NCI-H146 (cell line): ENCODE measurements around the gene CENPVL3.
"Not testable (repeated sequence)": the region's sequence is repeated elsewhere in the genome, so short reads cannot be mapped to it uniquely, and the experiment has no call there.

Experiments
- DNase-seq: peaks from one replicate; lab custom pipeline; 2025; lab: John Stamatoyannopoulos, UW

Gene CENPVL3

GRCh38 chrX:51618241-51619155, at the start of gene CENPVL3:
TSS of gene CENPVL3 (minus strand) at chrX:51618912. CDS start at chrX:51618873, 39 bp downstream.
- DNase-seq, result not testable (repeated sequence)

GRCh38 chrX:51665981-51666380, 47.3 kb upstream of the CENPVL3 start:
- no peak for DNase-seq

GRCh38 chrX:51643377-51643776, 24.7 kb upstream of the CENPVL3 start:
- no peak for DNase-seq

DNA sequence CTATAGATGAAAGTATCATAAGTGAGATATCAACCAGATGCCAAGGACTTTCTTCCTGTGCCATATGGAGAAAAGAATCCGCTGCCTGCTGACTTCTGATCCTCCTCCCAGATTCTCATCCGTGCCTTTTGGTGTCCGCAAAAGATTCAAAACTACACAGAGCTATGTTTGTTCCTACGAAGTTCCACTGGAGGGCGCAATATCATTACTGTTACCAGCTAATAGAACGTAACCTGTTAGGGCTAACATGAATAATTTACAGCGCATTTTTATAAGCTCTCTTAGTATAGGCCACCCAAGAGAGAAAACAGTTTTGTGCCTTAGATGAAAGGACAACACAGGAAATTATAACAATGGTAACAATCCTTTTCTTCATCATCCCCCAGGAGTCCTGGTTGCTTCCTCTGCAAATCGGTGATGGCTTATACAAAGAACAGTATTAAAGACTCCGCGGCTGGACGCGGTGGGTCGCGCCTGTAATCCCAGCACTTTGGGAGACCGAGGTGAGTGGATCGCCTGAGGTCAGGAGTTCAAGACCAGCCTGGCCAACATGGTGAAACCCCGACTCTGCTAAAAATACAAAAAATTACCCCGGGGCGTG, 22.8 kb upstream of the CENPVL3 start:
- peak; percentile 44 for DNase-seq

GRCh38 chrX:51636511-51636910, 17.8 kb upstream of the CENPVL3 start:
- DNase-seq, result not testable (repeated sequence)

GRCh38 chrX:51614353-51615012, 4.2 kb downstream of the CENPVL3 start:
- peak; percentile 23 for DNase-seq

DNA sequence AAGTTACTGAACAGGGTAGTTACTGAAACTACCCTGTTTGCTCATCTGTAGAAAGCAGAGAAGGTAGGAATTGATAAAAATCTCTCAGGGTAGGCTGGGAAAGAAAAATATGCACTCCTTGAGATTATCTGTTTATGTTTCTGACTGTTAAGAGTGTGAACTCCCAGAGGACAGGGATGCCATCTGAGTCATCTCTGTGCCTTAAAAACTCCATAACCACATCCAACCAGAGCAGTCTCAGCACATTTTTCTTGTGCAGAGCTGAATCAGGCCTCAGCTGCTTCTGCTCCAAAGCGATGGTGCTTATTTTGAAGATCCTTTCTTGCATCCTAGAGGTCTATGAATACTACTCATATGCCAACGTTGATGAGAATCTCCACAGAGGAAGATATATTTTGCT, 9.9 kb downstream of the CENPVL3 start:
- no peak for DNase-seq

DNA sequence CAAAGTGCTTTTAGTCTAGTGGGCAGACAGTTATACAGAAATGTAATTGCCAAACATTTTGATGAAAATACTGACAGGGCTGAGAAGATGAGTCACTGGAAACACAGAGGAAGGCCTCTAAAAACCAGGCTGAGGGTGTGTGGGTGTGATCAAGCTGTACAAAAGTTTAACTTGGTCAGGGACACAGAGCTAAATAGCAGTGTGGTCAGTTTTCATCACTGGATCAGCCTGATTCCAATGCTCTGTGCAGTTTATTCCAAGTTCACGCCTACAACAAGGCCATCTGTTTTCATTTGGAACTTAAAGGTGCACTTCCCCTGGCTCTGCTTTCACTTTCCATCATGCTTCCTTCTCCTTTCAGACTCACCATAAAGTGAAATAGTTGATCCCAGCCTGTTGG, 10.6 kb downstream of the CENPVL3 start:
- no peak for DNase-seq

- DNase-seq, result no peak
Measured at GRCh38 chrX:51606446-51606845, 12.3 kb downstream of the CENPVL3 start.

GRCh38 chrX:51598899-51599298, 19.8 kb downstream of the CENPVL3 start:
- DNase-seq, result no peak

DNA sequence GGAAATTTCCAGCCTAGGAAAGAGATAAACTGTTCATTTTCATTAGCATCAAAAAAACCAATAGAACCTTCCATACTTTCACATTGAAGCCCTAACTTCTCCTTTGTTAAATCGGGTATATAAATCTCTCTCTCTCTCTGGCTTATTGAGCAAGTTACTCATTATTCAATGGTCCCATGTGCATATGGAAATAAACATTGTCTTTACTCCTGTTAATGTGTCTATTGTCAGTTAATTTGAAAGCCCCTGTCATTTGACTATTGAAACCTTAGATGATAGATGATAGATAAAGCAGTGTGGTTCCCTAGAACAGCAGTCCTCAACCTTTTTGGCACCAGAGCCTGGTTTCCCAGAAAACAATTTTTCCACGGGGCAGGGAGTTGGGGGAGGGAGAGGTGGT, 46.8 kb downstream of the CENPVL3 start:
- no peak for DNase-seq

- DNase-seq, result no peak
Measured at GRCh38 chrX:51569561-51569960, 49.2 kb downstream of the CENPVL3 start.

DNA sequence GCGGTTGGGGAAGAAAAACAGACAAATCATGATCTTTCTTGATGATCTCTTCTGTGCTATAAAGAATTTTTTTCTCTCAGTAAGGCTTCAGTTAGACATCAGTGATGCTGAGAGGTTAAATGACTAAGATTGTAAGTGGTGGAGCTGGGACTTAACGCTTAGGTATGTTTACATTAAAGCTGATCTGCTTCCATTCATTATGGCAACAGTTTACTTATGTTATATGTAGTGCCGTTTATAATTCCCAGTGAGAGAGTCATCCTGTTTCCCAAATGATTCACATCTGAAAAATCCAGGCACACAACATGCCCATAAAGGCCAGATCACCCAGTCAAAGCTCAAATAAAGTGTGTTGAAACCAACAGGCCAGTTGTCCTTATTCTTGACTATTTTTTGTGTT, 50.1 kb downstream of the CENPVL3 start:
- DNase-seq, result no peak
